HG03139 (cell line): ENCODE measurements around the gene FAM20C.

Source experiments
- ATAC-seq: cut with Tn5 transposase; IDR thresholded peaks from one replicate; pipeline ENCODE4 v1.9.1; 2021; ENCODE audit not compliant: unreplicated experiment

Gene FAM20C

GRCh38 chr7:208130-208673 lies 15.8 kb downstream of the FAM20C start:
- no peak for ATAC-seq

GRCh38 chr7:208816-209215 lies 16.4 kb downstream of the FAM20C start:
- ATAC-seq = no peak

- ATAC-seq = no peak
Measured at GRCh38 chr7:209416-209815, 17.0 kb downstream of the FAM20C start.

GRCh38 chr7:209906-210305 lies 17.5 kb downstream of the FAM20C start:
- ATAC-seq = no peak

- no peak for ATAC-seq
Measured at GRCh38 chr7:210401-210925, 18.1 kb downstream of the FAM20C start.

- ATAC-seq = no peak
Measured at GRCh38 chr7:211033-211714, 18.8 kb downstream of the FAM20C start.

GRCh38 chr7:211715-212058 lies 19.3 kb downstream of the FAM20C start:
- ATAC-seq = no peak

- ATAC-seq = no peak
Measured at GRCh38 chr7:212754-213153, 20.4 kb downstream of the FAM20C start.

GRCh38 chr7:213324-213993 lies 21.1 kb downstream of the FAM20C start:
- ATAC-seq = no peak

- ATAC-seq = no peak
Measured at GRCh38 chr7:214410-215212, 22.2 kb downstream of the FAM20C start.

- ATAC-seq = no peak
Measured at GRCh38 chr7:216360-217300, 24.3 kb downstream of the FAM20C start.

GRCh38 chr7:217781-218180 lies 25.4 kb downstream of the FAM20C start:
- ATAC-seq = no peak

GRCh38 chr7:218316-218715 lies 25.9 kb downstream of the FAM20C start:
- ATAC-seq = no peak

- ATAC-seq = no peak
Measured at GRCh38 chr7:218896-219580, 26.7 kb downstream of the FAM20C start.

- no peak for ATAC-seq
Measured at GRCh38 chr7:219581-220150, 27.3 kb downstream of the FAM20C start.

GRCh38 chr7:220151-220841 lies 27.9 kb downstream of the FAM20C start:
- ATAC-seq = no peak

- no peak for ATAC-seq
Measured at GRCh38 chr7:221978-222715, 29.8 kb downstream of the FAM20C start.

- ATAC-seq = no peak
Measured at GRCh38 chr7:222716-223041, 30.3 kb downstream of the FAM20C start.
